Gastroesophageal sphincter (tissue), 4 donors: Measurements from ENCODE around the gene UMAD1. TPM values are rescaled to one million over a fixed set of nuclear protein-coding genes. Genes with fewer than 3 reads are reported as not detected.

Experiments
- ATAC-seq: fragments of 150-250 bp; one replicate; pipeline ENCODE4 v1.9.1; 2016; ENCODE audit warnings: mild to moderate bottlenecking, moderate library complexity
- H3K27ac ChIP-seq, 4 donors: fragments of 200-600 bp; sonication (generic) in 3 of 4; 1 replicate in 3 of 4; 2 replicates in 1 of 4; pipeline ENCODE4 v1.5.1; 2016 to 2019
- H3K27me3 ChIP-seq: fragments of 200-600 bp; sonication (generic); one replicate; pipeline ENCODE4 v1.5.1; 2019
- H3K36me3 ChIP-seq, 2 donors: fragments of 200-600 bp; sonication (generic); one replicate each; pipeline ENCODE4 v1.5.1; 2019; ENCODE audit warnings: control low read depth in 1 of 2
- H3K4me1 ChIP-seq, 3 donors: fragments of 200-600 bp; sonication (generic); 1 replicate in 2 of 3; 2 replicates in 1 of 3; pipeline ENCODE4 v1.5.1; 2016 to 2019; ENCODE audit warnings: control low read depth in 2 of 3
- H3K4me3 ChIP-seq, 2 donors: fragments of 200-600 bp; sonication (generic); one replicate each; pipeline ENCODE4 v1.5.1; 2019; ENCODE audit warnings: mild to moderate bottlenecking in 1 of 2, moderate library complexity in 1 of 2
- H3K9me3 ChIP-seq, 3 donors: fragments of 200-600 bp; sonication (generic); one replicate each; pipeline ENCODE4 v1.5.1; 2017 to 2019; ENCODE audit warnings: control low read depth in 2 of 3
- EP300 ChIP-seq: sonication (generic); formaldehyde crosslinking; IDR thresholded peaks from one replicate; pipeline ENCODE4 v1.6.1; 2017; ENCODE audit warnings: antibody characterized with exemption, mild to moderate bottlenecking
- POLR2A ChIP-seq, 2 donors: fragments of 450-650 bp; IDR thresholded peaks; one replicate each; pipeline ENCODE4 v1.6.1; 2017; ENCODE audit warnings: antibody characterized with exemption in 2 of 2, mild to moderate bottlenecking in 2 of 2, moderate library complexity in 1 of 2
- POLR2AphosphoS5 ChIP-seq: sonication (generic); formaldehyde crosslinking; IDR thresholded peaks from one replicate; pipeline ENCODE4 v1.6.1; 2017; ENCODE audit warnings: antibody characterized with exemption
- WGBS, 2 donors: methylation state at CpG; one replicate each; pipeline ENCODE4 v1.1.5; 2018; ENCODE audit warnings: low coverage in 1 of 2; 5-methylcytosine and 5-hydroxymethylcytosine counted together
- total RNA-seq, 4 donors: library from RNA; depleted of rRNA; stranded (reverse); fragments of >200 nt; gene quantifications; one replicate each; pipeline ENCODE4 v1.1.0, GENCODE V29; 2016
- TF ChIP-seq, protein P1 (sequence below), 4 experiments: fragments of 200-600 bp in 2 of 4; fragments of 450-650 bp in 2 of 4; sonication (generic) in 1 of 4; IDR thresholded peaks; one replicate each; pipeline ENCODE4 v1.5.1; 2017 to 2019; ENCODE audit warnings: antibody characterized with exemption in 4 of 4, mild to moderate bottlenecking in 2 of 4, moderate library complexity in 2 of 4

UMAD1 gene
- 10 to 100 TPM in 3 of 4 donors, 1 to 10 TPM in 1; 7.4 to 24.4 (median 15.9) TPM for total RNA-seq

DNA sequence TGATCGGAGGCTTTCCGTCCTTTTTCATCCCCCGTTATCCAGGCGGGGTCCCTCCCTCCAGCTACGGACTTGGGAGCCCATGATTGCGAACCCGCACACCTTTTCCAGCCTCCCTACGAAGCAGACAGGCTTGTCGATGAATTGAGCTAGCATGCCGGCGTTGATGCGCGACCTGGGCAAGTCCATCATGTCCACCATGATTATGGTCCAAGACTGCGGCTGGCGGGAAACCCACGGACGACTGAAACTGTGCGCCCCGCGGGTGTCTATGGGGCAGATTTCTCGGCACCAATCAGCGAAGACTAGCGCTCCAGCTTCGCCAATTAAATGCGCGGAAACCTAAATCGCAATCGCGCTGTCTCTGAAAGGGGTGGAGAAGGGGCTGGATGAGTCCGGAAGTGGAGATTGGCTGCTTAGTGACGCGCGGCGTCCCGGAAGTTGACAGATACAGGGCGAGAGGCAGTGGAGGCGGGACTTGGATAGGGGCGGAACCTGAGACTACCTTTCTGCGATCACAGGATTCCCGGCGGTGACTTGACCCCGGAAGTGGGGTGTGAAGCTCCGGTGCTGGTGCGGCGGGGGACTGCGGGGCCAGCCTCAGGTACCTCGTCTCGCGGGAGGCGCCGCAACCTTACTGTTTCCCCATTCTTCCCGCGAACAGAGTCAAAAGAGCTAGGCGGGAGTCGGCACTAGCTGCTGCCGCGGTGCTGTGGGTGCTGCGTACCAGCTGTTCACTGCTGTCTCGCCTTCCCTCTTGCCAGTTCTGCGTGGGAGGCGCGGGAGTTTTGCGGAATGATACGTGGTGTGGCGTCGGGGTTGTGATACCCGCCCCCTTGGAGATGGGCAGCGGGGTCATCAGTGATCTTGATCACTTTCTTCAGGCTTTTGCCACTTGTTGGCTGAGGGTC, at the start of gene UMAD1:
UMAD1 (plus strand) TSS at position 532 of the 908 bp plus-strand sequence. CDS start 32,620 bp downstream, outside the sequence.
- TF ChIP-seq, protein P1, sequence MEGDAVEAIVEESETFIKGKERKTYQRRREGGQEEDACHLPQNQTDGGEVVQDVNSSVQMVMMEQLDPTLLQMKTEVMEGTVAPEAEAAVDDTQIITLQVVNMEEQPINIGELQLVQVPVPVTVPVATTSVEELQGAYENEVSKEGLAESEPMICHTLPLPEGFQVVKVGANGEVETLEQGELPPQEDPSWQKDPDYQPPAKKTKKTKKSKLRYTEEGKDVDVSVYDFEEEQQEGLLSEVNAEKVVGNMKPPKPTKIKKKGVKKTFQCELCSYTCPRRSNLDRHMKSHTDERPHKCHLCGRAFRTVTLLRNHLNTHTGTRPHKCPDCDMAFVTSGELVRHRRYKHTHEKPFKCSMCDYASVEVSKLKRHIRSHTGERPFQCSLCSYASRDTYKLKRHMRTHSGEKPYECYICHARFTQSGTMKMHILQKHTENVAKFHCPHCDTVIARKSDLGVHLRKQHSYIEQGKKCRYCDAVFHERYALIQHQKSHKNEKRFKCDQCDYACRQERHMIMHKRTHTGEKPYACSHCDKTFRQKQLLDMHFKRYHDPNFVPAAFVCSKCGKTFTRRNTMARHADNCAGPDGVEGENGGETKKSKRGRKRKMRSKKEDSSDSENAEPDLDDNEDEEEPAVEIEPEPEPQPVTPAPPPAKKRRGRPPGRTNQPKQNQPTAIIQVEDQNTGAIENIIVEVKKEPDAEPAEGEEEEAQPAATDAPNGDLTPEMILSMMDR (IDR thresholded peaks at IDR 0.05): no peak
- TF ChIP-seq POLR2AphosphoS5 (peak; percentile 69), POLR2A (IDR thresholded peaks at IDR 0.05) (peak; percentile 52 to 70)
- peak within 1 kb of the TSS; percentile 63 to 66 for H3K4me3 ChIP-seq
- H3K4me1 ChIP-seq: peaks cover 3 to 24% (median 10%) of the 10 kb centered on the region in 3 donors
- peaks cover 0 to 16% of the 10 kb centered on the region in 2 donors for H3K36me3 ChIP-seq
- 0% methylated on average over 21 to 23 of the region's 68 CpGs for WGBS, 2 donors
- H3K27ac ChIP-seq: peak within 1 kb of the TSS; percentile 56 to 92 (median 90)
- peak; percentile 99 for ATAC-seq
- H3K27me3 ChIP-seq: no peaks in the 10 kb centered on the region
- no peaks in the 10 kb centered on the region for H3K9me3 ChIP-seq

DNA sequence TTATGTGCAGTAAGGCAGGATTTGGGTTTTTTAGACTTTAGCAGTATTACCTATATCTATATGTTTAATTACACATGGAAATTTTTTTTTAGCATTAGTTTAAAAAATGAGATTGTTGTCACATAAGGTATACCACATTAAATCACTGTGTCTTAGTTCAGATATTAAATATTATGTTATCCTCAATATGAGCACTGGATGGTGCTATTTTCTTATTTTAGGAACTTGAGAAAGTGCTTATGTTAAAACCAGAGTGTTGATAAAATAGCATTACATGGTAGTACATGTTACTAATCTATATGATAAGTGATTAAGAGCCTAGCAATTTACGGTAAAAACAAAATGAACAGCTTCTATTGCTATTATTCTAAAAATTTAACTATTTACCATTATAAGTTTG, 45.1 kb upstream of the UMAD1 start:
- H3K9me3 ChIP-seq: no peaks in the 10 kb centered on the region
- no peaks in the 10 kb centered on the region for H3K27me3 ChIP-seq
- WGBS, 2 donors: 45 to 80% methylated on average over 1 of the region's 1 CpG
- peaks cover 0 to 63% of the 10 kb centered on the region in 2 donors for H3K36me3 ChIP-seq
- TF ChIP-seq, protein P1 (IDR thresholded peaks at IDR 0.05): peak in 1 of 4 experiments; percentile 5
- TF ChIP-seq EP300: no peak
- no peak overlapping the region for H3K27ac ChIP-seq
- no peaks in the 10 kb centered on the region for H3K4me1 ChIP-seq
- no peak for ATAC-seq
- H3K4me3 ChIP-seq: no peak overlapping the region

DNA sequence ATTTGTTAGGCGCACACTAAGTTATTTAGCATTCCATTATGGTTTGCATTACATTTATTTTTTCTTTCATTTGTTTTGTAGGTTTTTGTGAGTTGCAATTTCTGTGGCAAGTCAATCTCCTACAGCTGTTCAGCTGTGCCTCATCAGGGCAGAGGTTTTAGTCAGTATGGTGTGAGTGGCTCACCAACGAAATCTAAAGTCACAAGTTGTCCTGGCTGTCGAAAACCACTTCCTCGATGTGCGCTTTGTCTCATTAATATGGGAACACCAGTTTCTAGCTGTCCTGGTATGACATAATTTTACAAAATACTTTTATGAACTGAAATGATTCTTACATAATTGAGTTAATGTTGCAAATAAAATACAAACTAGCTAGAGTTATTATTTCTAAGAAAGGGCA, 44.4 kb upstream of the UMAD1 start:
- ATAC-seq: no peak
- Histone ChIP-seq H3K36me3 (peaks cover 0 to 63% of the 10 kb centered on the region in 2 donors), H3K4me3 (no peak overlapping the region), H3K27ac (no peak overlapping the region), H3K27me3 (no peaks in the 10 kb centered on the region), H3K9me3 (no peaks in the 10 kb centered on the region), H3K4me1 (no peaks in the 10 kb centered on the region)
- 94 to 97% methylated on average over 3 to 5 of the region's 5 CpGs for WGBS, 2 donors
- TF ChIP-seq, protein P1 (IDR thresholded peaks at IDR 0.05): no peak
- TF ChIP-seq EP300 (no peak), POLR2A (IDR thresholded peaks at IDR 0.05) (no peak), POLR2AphosphoS5 (no peak)

DNA sequence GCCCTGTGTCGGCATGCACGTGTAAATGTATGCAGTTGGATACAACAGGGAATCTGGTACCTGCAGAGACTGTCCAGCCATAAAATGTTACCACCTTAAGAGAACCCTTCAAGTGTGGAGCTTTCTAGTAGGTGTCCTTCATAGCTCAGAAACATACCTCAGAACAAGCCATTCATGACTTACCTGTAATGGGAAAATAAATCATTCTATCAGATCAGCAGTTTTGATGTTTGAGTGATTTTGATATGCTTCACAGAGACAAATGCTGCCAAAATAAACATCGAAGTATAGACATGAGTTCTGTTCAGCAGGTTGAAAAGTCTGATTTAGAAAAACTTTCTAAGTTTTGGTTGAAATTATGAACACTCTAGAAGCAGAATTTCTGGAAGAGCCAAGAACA, 33.5 kb upstream of the UMAD1 start:
- 56 to 59% methylated on average over 3 of the region's 3 CpGs for WGBS, 2 donors
- Histone ChIP-seq H3K27ac (no peak overlapping the region), H3K4me3 (no peak overlapping the region), H3K9me3 (no peaks in the 10 kb centered on the region), H3K27me3 (no peaks in the 10 kb centered on the region), H3K36me3 (peaks cover 0 to 38% of the 10 kb centered on the region in 2 donors), H3K4me1 (no peaks in the 10 kb centered on the region)
- TF ChIP-seq EP300: no peak
- no peak for TF ChIP-seq POLR2A (IDR thresholded peaks at IDR 0.05)
- TF ChIP-seq, protein P1 (IDR thresholded peaks at IDR 0.05): no peak
- TF ChIP-seq POLR2AphosphoS5: no peak
- no peak for ATAC-seq

DNA sequence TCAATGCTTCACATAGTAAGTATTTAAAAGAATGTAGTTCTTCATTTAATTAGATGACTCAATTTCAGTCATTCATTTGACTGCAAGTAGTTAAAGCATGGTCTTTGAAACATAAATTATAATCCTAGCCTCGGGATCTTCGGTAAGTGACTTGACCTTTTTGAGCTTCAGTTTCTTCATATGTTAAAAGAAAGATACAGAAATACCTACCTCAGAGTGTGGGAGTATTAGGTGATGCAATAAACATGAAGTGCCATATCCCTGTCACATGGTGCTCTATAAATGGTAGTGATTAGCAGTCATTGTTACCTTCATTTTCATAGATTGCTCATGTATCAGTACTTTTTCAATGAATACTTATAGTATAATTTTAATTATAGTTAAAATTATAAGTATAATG, 31.2 kb upstream of the UMAD1 start:
- H3K4me3 ChIP-seq: no peak overlapping the region
- peaks cover 0 to 38% of the 10 kb centered on the region in 2 donors for H3K36me3 ChIP-seq
- WGBS, 2 donors: 60 to 83% methylated on average over 1 to 2 of the region's 2 CpGs
- no peaks in the 10 kb centered on the region for H3K4me1 ChIP-seq
- TF ChIP-seq EP300 (no peak), POLR2AphosphoS5 (no peak), POLR2A (IDR thresholded peaks at IDR 0.05) (no peak)
- TF ChIP-seq, protein P1 (IDR thresholded peaks at IDR 0.05): no peak
- H3K27ac ChIP-seq: no peak overlapping the region
- no peak for ATAC-seq
- no peaks in the 10 kb centered on the region for H3K9me3 ChIP-seq
- no peaks in the 10 kb centered on the region for H3K27me3 ChIP-seq
